ENCODE measurements around the gene FGF1. TPM values are rescaled to one million over a fixed set of nuclear protein-coding genes. Genes with fewer than 3 reads are reported as not detected.
A peak's percentile ranks its signal among the peaks of the same experiment; 100 is the strongest.

FGF1 gene
- total RNA-seq, 1 experiment from 2014 or later, result not detected

DNA sequence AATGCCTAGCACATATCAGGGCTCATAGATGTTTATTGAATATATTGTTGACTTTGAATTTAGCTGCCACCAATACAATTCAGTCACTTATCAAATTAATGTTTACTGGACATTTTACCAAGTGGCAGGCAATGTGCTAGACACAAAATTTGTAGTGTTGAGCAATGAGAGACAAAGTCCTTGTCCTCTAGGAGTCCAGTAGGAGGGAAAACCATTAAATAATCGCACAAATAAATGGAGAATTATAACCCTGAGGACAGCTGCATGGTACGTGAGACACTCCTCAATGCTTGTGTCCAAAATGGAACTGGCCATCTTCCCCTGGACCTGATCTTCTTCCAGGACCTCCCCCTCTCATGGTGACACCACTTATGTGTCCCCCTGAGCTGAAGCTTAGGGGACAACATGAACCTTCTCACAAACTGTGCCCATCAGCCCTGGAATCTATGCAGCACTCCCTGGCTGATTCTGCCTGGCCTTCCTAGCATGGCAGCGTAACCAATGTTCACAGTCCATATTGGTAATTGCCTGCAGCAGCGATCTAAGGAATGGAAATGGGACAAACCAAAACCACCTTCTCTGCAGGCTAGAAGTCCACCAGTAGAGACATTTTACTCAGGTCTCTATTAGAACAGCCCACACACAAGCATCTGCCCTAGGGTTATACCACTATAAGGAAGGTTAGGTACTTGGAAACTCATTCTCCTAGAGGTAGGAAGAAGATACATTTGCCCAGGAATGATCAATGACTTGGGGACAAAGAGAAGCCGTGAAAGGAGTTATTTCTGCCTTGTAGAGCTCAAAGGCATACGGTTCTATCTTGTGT, 75.5 kb downstream of the FGF1 start:
- H3K27me3 ChIP-seq, result peaks cover 6% of the 10 kb centered on the region; the same call in 1 of the 2 replicates
- no peak for DNase-seq
- no peaks in the 10 kb centered on the region for H3K36me3 ChIP-seq
- H3K9me3 ChIP-seq (replicated peaks), result no peaks in the 10 kb centered on the region
- H3K4me1 ChIP-seq, result no peaks in the 10 kb centered on the region
- H3K4me3 ChIP-seq, result no peak overlapping the region
- H3K27ac ChIP-seq, result no peak overlapping the region

DNA sequence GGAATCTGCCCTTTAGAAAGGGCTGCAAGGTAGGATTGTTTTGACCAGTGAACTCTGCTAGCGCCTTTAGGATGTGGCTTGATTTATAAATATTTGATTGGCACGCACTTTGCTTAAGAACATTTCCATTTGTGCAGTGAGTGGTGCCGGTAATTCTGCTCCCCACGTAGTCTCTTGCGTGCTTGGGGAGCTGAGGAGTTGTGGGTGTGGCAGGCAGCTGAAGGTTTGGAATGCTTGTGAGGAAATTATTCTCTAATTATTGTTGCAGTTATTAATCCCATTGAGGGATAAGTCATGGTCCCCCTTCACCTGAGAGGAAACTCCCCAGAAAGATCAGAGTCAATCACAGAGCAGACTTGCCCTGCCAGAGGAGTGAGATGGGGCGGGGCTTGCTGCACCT, 76.7 kb downstream of the FGF1 start:
- no peak overlapping the region for H3K27ac ChIP-seq
- DNase-seq, result no peak

GRCh38 chr5:142608081-142608480, 77.8 kb downstream of the FGF1 start:
- H3K36me3 ChIP-seq, result no peaks in the 10 kb centered on the region
- DNase-seq, result no peak
- H3K27me3 ChIP-seq, result peaks cover 6% of the 10 kb centered on the region; the same call in 1 of the 2 replicates
- no peak overlapping the region for H3K27ac ChIP-seq
- H3K4me3 ChIP-seq, result no peak overlapping the region
- H3K4me1 ChIP-seq, result no peaks in the 10 kb centered on the region
- no peaks in the 10 kb centered on the region for H3K9me3 ChIP-seq (replicated peaks)

More for the DNA sequence above, 76.7 kb downstream of the FGF1 start:
- Histone ChIP-seq H3K4me1 (no peaks in the 10 kb centered on the region), H3K4me3 (no peak overlapping the region), H3K9me3 (replicated peaks) (no peaks in the 10 kb centered on the region), H3K36me3 (no peaks in the 10 kb centered on the region), H3K27me3 (peaks cover 6% of the 10 kb centered on the region; the same call in 1 of the 2 replicates)

GRCh38 chr5:142605611-142606010, 80.3 kb downstream of the FGF1 start:
- H3K4me1 ChIP-seq, result peaks cover 4% of the 10 kb centered on the region; the same call in 1 of the 2 replicates
- no peak overlapping the region for H3K27ac ChIP-seq
- no peak overlapping the region for H3K4me3 ChIP-seq
- H3K9me3 ChIP-seq (replicated peaks), result no peaks in the 10 kb centered on the region
- H3K27me3 ChIP-seq, result peaks cover 4% of the 10 kb centered on the region; the same call in 1 of the 2 replicates
- no peak for DNase-seq
- no peaks in the 10 kb centered on the region for H3K36me3 ChIP-seq

DNA sequence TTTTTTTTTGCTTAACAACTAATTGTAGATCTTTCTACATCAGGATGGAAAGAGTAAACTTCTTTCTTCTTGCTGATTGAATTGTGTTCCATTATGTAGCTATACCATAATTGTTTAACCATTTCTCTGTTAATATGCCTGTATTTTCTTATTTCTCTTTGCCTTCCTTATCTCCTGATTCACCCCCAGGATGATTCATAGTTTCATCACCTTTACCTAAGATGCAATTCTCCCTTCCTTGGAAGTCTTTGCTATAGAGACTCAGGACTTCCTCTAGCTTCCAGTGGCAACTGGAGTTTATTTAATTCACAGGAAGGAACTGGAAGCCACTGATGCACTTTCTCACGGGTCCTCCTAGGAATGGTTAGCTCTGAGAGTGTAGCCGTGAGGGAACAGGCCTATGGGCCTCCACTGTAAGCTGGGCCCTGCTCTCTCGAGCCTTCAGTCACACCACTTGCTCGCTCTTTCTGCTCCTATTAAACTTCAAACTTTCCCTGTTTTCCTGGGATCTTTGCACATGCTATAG, 83.1 kb downstream of the FGF1 start:
- DNase-seq, result no peak
- H3K36me3 ChIP-seq, result no peaks in the 10 kb centered on the region
- H3K4me3 ChIP-seq, result no peak overlapping the region
- H3K9me3 ChIP-seq (replicated peaks), result no peaks in the 10 kb centered on the region
- H3K27me3 ChIP-seq, result peaks cover under 1% of the 10 kb centered on the region; the same call in 1 of the 2 replicates
- no peak overlapping the region for H3K27ac ChIP-seq
- H3K4me1 ChIP-seq, result peaks cover 4% of the 10 kb centered on the region; the same call in 1 of the 2 replicates

DNA sequence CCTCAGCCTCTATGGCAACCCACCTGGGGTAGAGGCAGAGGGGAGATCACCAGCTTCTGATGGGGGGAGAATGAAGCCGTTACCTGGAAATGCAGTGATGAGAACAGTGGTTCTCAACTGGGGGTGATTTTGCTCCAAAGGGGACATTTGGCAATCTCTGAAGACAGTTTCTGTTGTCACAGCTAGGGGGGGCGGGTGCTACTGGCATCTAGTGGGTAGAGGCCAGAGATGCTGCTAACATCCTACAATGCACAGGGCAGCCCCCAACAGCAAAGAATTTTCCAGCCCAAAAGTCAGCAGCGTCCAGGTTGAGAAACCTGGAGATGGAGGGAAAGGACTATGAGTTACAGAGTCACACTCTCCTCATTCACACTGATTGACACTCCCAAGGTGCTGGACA, 84.5 kb downstream of the FGF1 start:
- DNase-seq, result peak; percentile 15 to 27
- Histone ChIP-seq H3K36me3 (no peaks in the 10 kb centered on the region), H3K27me3 (no peaks in the 10 kb centered on the region), H3K4me1 (peaks cover 4% of the 10 kb centered on the region; the same call in 1 of the 2 replicates), H3K27ac (no peak overlapping the region), H3K9me3 (replicated peaks) (no peaks in the 10 kb centered on the region), H3K4me3 (no peak overlapping the region)

DNA sequence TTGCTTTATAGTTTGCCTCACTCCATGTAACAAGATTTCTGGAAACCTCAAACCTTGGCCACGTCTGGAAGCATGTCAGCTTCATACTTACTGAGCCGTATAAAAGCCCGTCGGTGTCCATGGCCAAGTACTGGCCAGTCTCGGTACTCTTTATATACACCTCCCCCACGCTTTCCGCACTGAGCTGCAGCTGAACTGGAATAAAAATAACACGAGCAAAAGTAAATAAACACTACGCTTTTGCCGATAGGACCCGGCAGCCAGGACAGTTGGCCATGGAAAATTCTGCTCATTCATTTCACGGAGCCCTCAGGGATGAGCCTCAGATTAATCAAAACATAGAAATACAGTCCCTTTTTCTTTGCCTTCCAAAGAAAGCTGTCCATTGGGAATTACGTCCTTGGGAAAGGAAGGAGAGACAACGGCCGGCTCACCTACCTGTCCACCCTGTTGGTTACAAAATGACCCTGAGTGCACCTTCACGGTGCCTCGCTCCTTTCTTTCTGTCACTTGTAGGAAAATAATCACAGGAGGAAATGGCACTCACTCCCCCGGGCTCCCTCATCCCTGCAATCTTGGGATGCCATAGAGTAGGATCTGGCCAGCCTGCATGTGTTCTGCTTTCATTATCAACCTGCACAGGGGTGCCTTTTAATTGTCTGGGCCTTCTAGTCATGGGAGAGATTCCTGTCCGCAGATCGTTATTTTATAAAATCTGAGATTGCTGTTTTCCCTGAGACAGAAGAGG, 85.1 kb downstream of the FGF1 start:
- no peaks in the 10 kb centered on the region for H3K27me3 ChIP-seq
- no peaks in the 10 kb centered on the region for H3K9me3 ChIP-seq (replicated peaks)
- H3K4me3 ChIP-seq, result peak overlapping the region; percentile 5; the same call in 1 of the 2 replicates
- DNase-seq, result peak; percentile 28 to 44
- no peak overlapping the region for H3K27ac ChIP-seq
- peaks cover 4% of the 10 kb centered on the region; the same call in 1 of the 2 replicates for H3K4me1 ChIP-seq
- no peaks in the 10 kb centered on the region for H3K36me3 ChIP-seq

GRCh38 chr5:142600092-142600491, 85.8 kb downstream of the FGF1 start:
- no peak overlapping the region for H3K27ac ChIP-seq
- no peaks in the 10 kb centered on the region for H3K9me3 ChIP-seq (replicated peaks)
- DNase-seq, result no peak
- no peaks in the 10 kb centered on the region for H3K27me3 ChIP-seq
- peaks cover 4% of the 10 kb centered on the region; the same call in 1 of the 2 replicates for H3K4me1 ChIP-seq
- H3K36me3 ChIP-seq, result no peaks in the 10 kb centered on the region
- H3K4me3 ChIP-seq, result no peak overlapping the region

DNA sequence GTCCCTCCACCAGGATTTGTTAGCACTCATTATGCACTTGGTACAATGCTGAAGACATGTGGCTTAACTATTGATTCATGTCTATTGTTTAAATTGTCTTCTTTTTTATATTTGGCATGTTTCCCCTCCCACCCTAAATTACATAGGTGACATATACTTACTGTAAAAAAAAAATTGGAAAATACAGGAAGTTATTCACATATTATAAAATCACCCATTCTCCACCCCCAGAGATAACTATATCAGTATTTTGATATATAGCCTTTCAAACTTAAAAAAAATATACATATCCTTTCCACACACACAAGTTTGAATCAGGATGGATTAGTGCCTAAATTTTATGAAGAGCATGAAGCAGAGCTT, 87.6 kb downstream of the FGF1 start:
- no peaks in the 10 kb centered on the region for H3K9me3 ChIP-seq (replicated peaks)
- no peak for DNase-seq

DNA sequence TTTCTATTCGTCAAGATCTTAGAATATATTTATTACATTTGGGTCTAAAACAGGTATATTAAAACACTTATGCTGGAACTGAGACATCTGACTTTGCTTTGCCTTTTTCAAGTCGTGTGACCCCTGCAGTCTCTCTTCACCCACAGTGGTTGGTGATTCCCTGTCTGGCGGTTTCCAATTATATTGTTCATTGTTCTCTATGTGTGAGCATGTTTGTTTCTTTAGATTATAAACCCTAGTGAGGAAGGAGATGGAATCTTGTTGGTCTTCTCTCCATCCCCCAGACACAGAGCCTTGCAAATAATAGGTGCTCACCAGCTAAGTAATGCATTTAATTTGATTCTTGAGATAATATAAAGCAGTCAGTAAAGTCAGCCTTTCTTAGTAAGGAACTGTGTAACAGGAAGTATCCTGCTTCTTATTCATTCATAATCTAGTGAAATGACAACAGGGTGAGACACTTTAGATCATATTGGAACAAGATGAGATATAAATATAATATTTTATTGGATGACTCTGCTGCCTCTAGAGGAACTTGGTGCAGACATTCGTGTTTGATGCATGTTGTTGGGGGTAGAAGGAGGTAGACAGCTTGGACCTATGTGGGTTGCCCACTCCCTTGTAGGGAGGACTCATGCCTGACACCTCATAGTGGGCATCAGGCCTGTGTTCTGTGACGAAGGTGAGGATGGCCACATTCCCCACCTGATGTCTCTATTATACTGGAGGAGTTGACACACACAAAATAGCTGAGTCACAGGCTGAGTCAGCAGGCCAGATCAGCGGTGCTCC, 88.1 kb downstream of the FGF1 start:
- no peak overlapping the region for H3K4me3 ChIP-seq
- no peaks in the 10 kb centered on the region for H3K27me3 ChIP-seq
- no peak for DNase-seq
- H3K36me3 ChIP-seq, result no peaks in the 10 kb centered on the region
- no peaks in the 10 kb centered on the region for H3K9me3 ChIP-seq (replicated peaks)
- H3K4me1 ChIP-seq, result peaks cover 4% of the 10 kb centered on the region; the same call in 1 of the 2 replicates
- no peak overlapping the region for H3K27ac ChIP-seq

More for the DNA sequence above, 87.6 kb downstream of the FGF1 start:
- Histone ChIP-seq H3K4me3 (no peak overlapping the region), H3K4me1 (peaks cover 4% of the 10 kb centered on the region; the same call in 1 of the 2 replicates), H3K27me3 (no peaks in the 10 kb centered on the region), H3K27ac (no peak overlapping the region), H3K36me3 (no peaks in the 10 kb centered on the region)

DNA sequence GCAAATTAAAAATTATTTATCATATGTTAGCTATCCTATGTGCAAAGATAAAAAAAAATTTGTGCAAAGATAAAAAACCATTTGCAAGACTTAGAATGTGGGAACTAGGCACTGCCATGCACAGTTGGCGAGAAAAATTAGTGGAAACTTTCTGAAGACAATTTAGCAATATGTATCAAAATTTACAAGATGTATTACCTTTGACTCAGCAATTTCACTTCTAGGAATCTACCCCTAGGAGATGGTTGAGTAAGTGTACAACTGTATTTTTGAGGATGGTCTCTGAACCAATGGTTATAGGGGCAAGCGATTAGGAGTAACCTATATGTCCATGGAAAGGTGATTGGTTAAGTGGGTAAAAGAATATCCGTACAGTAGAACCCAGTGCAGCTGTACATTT, 88.9 kb downstream of the FGF1 start:
- no peak for DNase-seq
- no peaks in the 10 kb centered on the region for H3K9me3 ChIP-seq (replicated peaks)
- H3K27ac ChIP-seq, result no peak overlapping the region
- no peaks in the 10 kb centered on the region for H3K27me3 ChIP-seq
- peaks cover 4% of the 10 kb centered on the region; the same call in 1 of the 2 replicates for H3K4me1 ChIP-seq
- no peaks in the 10 kb centered on the region for H3K36me3 ChIP-seq
- H3K4me3 ChIP-seq, result no peak overlapping the region

GRCh38 chr5:142592365-142592764, 93.5 kb downstream of the FGF1 start:
- H3K27me3 ChIP-seq, result no peaks in the 10 kb centered on the region
- no peak for DNase-seq
- H3K36me3 ChIP-seq, result no peaks in the 10 kb centered on the region
- no peaks in the 10 kb centered on the region for H3K9me3 ChIP-seq (replicated peaks)
- no peak overlapping the region for H3K4me3 ChIP-seq
- no peak overlapping the region for H3K27ac ChIP-seq
- H3K4me1 ChIP-seq, result no peaks in the 10 kb centered on the region

GRCh38 chr5:142590451-142591231, 95.2 kb downstream of the FGF1 start:
- Histone ChIP-seq H3K9me3 (replicated peaks) (no peaks in the 10 kb centered on the region), H3K4me3 (no peak overlapping the region), H3K36me3 (no peaks in the 10 kb centered on the region), H3K27me3 (no peaks in the 10 kb centered on the region), H3K27ac (no peak overlapping the region), H3K4me1 (no peaks in the 10 kb centered on the region)
- DNase-seq, result no peak

DNA sequence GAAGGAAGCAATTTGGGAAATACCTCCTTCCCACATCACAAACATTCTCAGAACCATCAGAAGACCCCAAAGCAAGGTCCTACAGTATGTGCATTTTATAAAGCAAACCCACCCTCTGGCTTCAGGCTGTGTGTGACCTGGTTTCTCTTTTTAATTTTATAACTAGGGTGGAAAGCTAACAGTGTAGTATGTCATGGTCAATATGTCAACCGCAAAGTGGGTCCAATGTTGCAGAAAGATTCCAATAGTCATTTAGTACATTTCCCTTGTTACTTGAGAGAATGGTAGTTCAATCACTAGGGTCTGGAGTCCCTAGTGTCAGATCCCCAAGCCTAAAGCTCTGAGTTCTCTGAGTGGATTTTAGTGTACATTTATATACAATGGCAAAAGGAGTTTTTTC, 96.2 kb downstream of the FGF1 start:
- Histone ChIP-seq H3K4me1 (no peaks in the 10 kb centered on the region), H3K4me3 (no peak overlapping the region), H3K27me3 (peaks cover 2% of the 10 kb centered on the region; the same call in 1 of the 2 replicates), H3K9me3 (replicated peaks) (no peaks in the 10 kb centered on the region), H3K27ac (no peak overlapping the region), H3K36me3 (no peaks in the 10 kb centered on the region)
- no peak for DNase-seq
